Ishikawa (cell line): ENCODE measurements around the gene NAV3.

Source experiments
- CEBPB ChIP-seq: IDR thresholded peaks from 2 replicates; pipeline ENCODE4 v1.6.1; 2012
- CREB1 ChIP-seq: IDR thresholded peaks from 2 replicates; pipeline ENCODE4 v1.6.1; 2012; ENCODE audit warnings: low read depth
- EGR1 ChIP-seq: IDR thresholded peaks from 2 replicates; pipeline ENCODE4 v1.6.1; 2012
- EP300 ChIP-seq: IDR thresholded peaks from 2 replicates; pipeline ENCODE4 v1.6.1; 2012; ENCODE audit warnings: borderline replicate concordance
- FOXM1 ChIP-seq: IDR thresholded peaks from 2 replicates; pipeline ENCODE4 v1.6.1; 2012; ENCODE audit warnings: low read depth, borderline replicate concordance
- MAX ChIP-seq: IDR thresholded peaks from 2 replicates; pipeline ENCODE4 v1.6.1; 2012
- NFIC ChIP-seq: IDR thresholded peaks from 2 replicates; pipeline ENCODE4 v1.6.1; 2012
- RAD21 ChIP-seq: IDR thresholded peaks from 2 replicates; pipeline ENCODE4 v1.6.1; 2012; ENCODE audit warnings: low read depth
- REST ChIP-seq: IDR thresholded peaks from 2 replicates; pipeline ENCODE4 v1.6.1; 2012; ENCODE audit warnings: low read depth, mild to moderate bottlenecking
- TAF1 ChIP-seq: IDR thresholded peaks from 2 replicates; pipeline ENCODE4 v1.6.1; 2012; ENCODE audit warnings: low read depth, mild to moderate bottlenecking
- TCF12 ChIP-seq: IDR thresholded peaks from 2 replicates; pipeline ENCODE4 v1.6.1; 2012; ENCODE audit warnings: low read depth
- TEAD4 ChIP-seq: IDR thresholded peaks from 2 replicates; pipeline ENCODE4 v1.6.1; 2012
- USF1 ChIP-seq: IDR thresholded peaks from 2 replicates; pipeline ENCODE4 v1.6.1; 2012
- YY1 ChIP-seq: IDR thresholded peaks from 2 replicates; pipeline ENCODE4 v1.6.1; 2012; ENCODE audit warnings: low read depth
- ZBTB7A ChIP-seq: IDR thresholded peaks from 2 replicates; pipeline ENCODE4 v1.6.1; 2012; ENCODE audit warnings: low read depth

NAV3 gene

GRCh38 chr12:78120306-78120705, 289.6 kb downstream of the NAV3 start:
- TF ChIP-seq TAF1 (no peak), CEBPB (no peak), RAD21 (no peak), ZBTB7A (no peak), MAX (no peak), FOXM1 (no peak), EGR1 (no peak), NFIC (no peak), REST (no peak), USF1 (no peak), TCF12 (no peak), EP300 (no peak), TEAD4 (no peak), YY1 (no peak), CREB1 (no peak)

GRCh38 chr12:78120866-78121560, 290.3 kb downstream of the NAV3 start:
- TF ChIP-seq FOXM1 (no peak), RAD21 (peak; percentile 49), YY1 (no peak), EP300 (no peak), REST (no peak)

- no peak for TF ChIP-seq ZBTB7A
- no peak for TF ChIP-seq YY1
- TF ChIP-seq EP300 = no peak
- no peak for TF ChIP-seq CEBPB
These were observed 291.4 kb downstream of the NAV3 start for GRCh38 chr12:78121969-78122610.

GRCh38 chr12:78128211-78128610, 297.5 kb downstream of the NAV3 start:
- no peak for TF ChIP-seq RAD21
- TF ChIP-seq ZBTB7A = no peak
- TF ChIP-seq MAX = no peak
- no peak for TF ChIP-seq NFIC
- no peak for TF ChIP-seq TAF1
- TF ChIP-seq TEAD4 = no peak
- TF ChIP-seq TCF12 = no peak
- TF ChIP-seq FOXM1 = no peak
- TF ChIP-seq REST = no peak
- TF ChIP-seq EGR1 = no peak
- no peak for TF ChIP-seq EP300
- TF ChIP-seq YY1 = no peak

GRCh38 chr12:78143717-78144116, 313.0 kb downstream of the NAV3 start:
- TF ChIP-seq TCF12 = no peak
- no peak for TF ChIP-seq TEAD4
- no peak for TF ChIP-seq CEBPB
- no peak for TF ChIP-seq RAD21
- no peak for TF ChIP-seq EP300
- no peak for TF ChIP-seq FOXM1
